Myocyte (in vitro differentiated cells): Measurements from ENCODE around the gene OLIG3. TPM values are rescaled to one million over a fixed set of nuclear protein-coding genes. Genes with fewer than 3 reads are reported as not detected.

Experiments used
- DNase-seq: peaks from one replicate; pipeline ENCODE4 v3.0.0-alpha.2; 2012; ENCODE audit warnings: low read depth
- total RNA-seq: library from RNA; depleted of rRNA; stranded (reverse); fragments of >200 nt; gene quantifications from 2 replicates; pipeline ENCODE4 v1.2.3, GENCODE V29; 2014

Gene OLIG3
- total RNA-seq, 1 donor from 2014 or later: not detected

DNA sequence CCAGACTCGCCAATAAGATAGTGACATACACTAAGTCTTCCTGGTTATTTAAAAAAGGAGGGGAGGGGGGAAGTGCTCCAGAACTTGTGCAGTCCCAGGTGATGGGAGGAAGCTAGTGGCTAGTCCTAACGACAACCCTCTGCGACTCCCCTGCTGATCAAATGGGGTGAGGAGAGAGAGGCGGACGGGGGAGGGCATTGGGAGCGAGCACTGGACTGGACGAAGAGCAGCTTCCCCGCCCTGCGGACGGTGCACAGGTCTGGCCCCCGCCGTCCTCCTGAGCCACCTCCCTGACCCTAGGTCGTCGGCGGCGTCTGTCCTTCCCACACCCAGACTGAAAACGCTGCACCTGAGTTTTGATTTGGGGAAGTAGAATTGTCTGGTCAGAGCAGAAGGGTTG, 2.2 kb upstream of the OLIG3 start:
- no peak for DNase-seq

DNA sequence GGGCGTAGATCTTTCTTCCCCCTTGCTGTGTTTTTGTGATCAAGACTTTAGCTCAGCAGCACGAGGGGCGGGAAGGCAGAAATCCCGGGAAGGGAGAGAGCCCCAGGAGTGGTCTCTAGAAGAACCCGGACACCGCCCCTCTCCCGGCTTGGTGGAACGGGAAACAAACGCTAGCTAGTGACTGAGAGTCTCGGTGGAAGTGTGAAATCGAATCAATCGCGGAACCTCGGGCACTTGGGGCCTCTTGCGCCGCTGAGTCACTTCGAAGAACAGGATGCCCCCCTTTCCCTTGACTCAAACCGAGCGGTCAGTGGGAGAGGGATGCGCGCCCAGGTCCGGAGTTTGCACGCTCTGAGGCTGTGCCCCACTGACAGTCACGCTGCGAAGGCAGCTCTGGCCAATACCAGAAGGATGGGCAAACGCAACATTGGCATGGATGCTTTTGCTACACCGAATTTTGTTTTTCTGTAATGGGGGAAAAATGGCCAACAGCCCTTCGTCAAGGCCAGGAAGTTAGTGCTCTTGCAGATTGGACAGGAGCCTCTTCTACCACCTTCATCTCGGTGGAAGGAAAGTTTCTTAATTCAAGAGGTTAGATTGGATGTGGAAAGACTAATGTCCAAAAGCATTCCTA, 1.6 kb upstream of the OLIG3 start:
- DNase-seq: no peak

- no peak for DNase-seq
These were observed 951 bp upstream of the OLIG3 start for GRCh38 chr6:137494988-137495702.

GRCh38 chr6:137493218-137494038, 766 bp downstream of the OLIG3 start:
- no peak for DNase-seq

GRCh38 chr6:137492289-137493217, 1.6 kb downstream of the OLIG3 start:
- no peak for DNase-seq

DNA sequence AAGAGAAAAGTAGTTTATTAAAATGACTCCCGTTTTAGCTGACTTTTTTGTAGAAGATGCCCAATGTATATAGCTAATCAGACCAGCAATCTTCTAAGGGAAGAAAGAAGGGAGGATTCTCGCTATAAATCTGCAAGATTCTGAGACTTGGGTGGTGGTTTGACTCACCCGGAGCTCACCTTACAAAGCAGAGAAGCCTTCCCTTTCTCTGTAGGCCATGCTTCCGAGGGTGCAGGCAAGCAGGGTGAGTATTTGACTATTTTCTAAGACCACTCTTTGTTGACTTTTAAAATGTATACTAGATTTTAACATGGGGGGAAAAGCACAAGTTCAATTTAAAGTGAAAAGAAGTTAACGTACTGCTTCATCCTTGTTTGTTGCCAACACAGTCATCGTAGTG, 2.7 kb downstream of the OLIG3 start:
- no peak for DNase-seq

GRCh38 chr6:137490961-137491360, 3.2 kb downstream of the OLIG3 start:
- DNase-seq: no peak

GRCh38 chr6:137490006-137490905, 3.9 kb downstream of the OLIG3 start:
- DNase-seq: no peak

DNA sequence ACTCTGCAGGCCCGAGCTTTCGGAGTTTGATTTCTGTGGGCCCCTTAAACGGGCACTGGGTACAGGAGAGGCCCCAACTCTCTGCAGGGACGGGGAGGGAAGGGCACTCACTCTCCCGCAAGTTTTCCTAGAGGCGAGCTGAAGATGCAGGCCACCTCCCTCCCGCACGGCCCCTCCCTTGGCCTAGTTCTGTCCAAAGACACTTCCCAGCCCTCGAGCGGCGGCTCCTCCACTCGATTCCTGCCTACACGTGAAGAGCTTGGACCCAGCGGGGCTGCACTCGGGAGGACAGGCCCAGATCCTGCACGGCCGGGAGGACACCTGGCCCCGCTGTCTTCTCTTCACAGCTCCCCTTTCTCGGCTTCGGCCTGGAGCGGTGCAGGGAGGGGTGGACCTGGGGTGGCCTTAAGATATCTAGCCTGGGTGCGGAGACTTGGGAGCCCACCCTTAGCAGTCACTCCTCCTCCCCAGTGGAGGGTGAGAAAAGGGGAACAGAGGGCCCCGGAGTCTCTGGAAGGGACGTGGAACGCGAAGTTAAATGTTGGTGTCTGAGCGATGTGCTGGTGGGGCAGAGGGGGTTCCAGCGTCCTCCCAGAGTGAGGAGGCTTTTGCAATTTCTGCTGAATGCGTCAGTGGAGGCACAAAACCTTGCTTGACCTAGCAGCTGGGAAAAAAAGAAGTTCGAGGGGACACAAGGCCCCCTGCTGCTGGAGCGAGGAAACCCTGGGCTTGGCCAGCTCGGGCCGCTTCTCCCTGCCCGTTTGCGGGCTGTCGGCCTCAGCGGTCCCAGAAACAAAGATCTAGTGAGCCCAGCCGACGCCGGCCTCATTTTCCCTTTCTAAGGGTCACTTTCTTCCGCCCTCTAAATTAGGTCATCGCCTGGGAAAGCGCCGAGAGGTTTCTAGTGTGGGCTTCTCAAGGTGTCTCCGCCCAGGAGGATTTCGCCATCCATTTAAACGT, 4.9 kb downstream of the OLIG3 start:
- no peak for DNase-seq

GRCh38 chr6:137488150-137489045, 5.8 kb downstream of the OLIG3 start:
- DNase-seq: no peak

GRCh38 chr6:137487869-137488149, 6.4 kb downstream of the OLIG3 start:
- DNase-seq: no peak

GRCh38 chr6:137487181-137487868, 6.9 kb downstream of the OLIG3 start:
- DNase-seq: no peak

- no peak for DNase-seq
These were observed 7.8 kb downstream of the OLIG3 start for GRCh38 chr6:137486416-137486815.

- DNase-seq: no peak
These were observed 13.8 kb downstream of the OLIG3 start for GRCh38 chr6:137480431-137480830.

DNA sequence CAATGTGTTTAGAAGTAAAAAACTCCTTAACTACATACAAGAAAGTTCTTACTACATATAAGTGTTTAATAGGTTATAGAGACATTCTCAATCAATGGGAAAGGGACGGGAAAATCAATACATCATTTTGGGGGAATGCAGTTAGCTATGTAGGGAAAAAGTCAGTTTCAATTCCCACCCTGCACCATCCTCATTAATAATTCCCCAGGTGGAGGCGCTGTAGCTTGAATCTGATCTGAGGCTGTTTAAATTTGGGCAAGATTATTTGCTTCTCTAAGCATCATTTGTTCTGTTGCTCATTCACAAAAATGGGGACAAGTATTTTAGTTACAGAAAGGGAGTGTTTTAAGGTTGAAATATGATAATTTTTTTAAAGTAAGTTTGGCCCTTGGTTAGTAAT, 19.1 kb downstream of the OLIG3 start:
- no peak for DNase-seq

GRCh38 chr6:137473598-137473997, 20.6 kb downstream of the OLIG3 start:
- no peak for DNase-seq

- no peak for DNase-seq
These were observed 21.5 kb downstream of the OLIG3 start for GRCh38 chr6:137472641-137473137.
